ENCODE data around the gene LMF2. TPM values are rescaled to one million over a fixed set of nuclear protein-coding genes. Genes with fewer than 3 reads are reported as not detected.
A peak's percentile ranks its signal among the peaks of the same experiment; 100 is the strongest.

The LMF2 gene
- total and polyA plus RNA-seq, 2 of the 8 experiments (the other 6 are each of a cell fraction or from before 2014, with no cell fraction given), result 34.3 to 62.9 TPM

- Histone ChIP-seq H3K79me1 (ENCODE audit: low read depth, low read length) (peaks cover 3% of the 10 kb centered on the region; the same call in 1 of the 2 replicates), H4K5ac (ENCODE audit: insufficient read length, low read depth, low read length) (no peak overlapping the region), H3K36me3 (ENCODE audit: control insufficient read depth in 2 of 4, insufficient read depth in 4 of 4, low read length in 3 of 4) (peaks cover 0 to 15% (median 0%) of the 10 kb centered on the region in 4 experiments; a peak in 2 of 8 replicates), H2AK5ac (ENCODE audit: low read depth, low read length) (no peak overlapping the region), H3K79me2 (ENCODE audit: control insufficient read depth in 1 of 2, insufficient read depth in 2 of 2, low read length in 2 of 2) (peaks cover 0 to 3% of the 10 kb centered on the region in 2 experiments; a peak in 2 of 4 replicates), H2BK15ac (ENCODE audit: low read length) (no peak overlapping the region), H3K14ac (ENCODE audit: insufficient read length) (no peak overlapping the region), H3K9ac (replicated peaks in 1 of 4; ENCODE audit: extremely low read depth in 1 of 4, low read depth in 3 of 4, low read length in 3 of 4) (no peak overlapping the region), H3K27me3 (replicated peaks in 1 of 4; ENCODE audit: control insufficient read depth in 3 of 4, extremely low read depth in 1 of 4, insufficient read depth in 3 of 4, low read length in 3 of 4) (no peaks in the 10 kb centered on the region), H4K8ac (ENCODE audit: extremely low read depth, insufficient read depth, low read length) (no peak overlapping the region), H2BK120ac (replicated peaks; ENCODE audit: low read depth, low read length) (no peak overlapping the region), H4K91ac (replicated peaks; ENCODE audit: insufficient read length, low read length) (no peak overlapping the region), H3K4me1 (replicated peaks in 1 of 4; ENCODE audit: control insufficient read depth in 3 of 4, insufficient read depth in 4 of 4, low read length in 3 of 4) (peaks cover 1 to 8% (median 3%) of the 10 kb centered on the region in 4 experiments; a peak in 6 of 7 replicates), H3K27ac (ENCODE audit: low read depth, low read length) (no peak overlapping the region), H3K4ac (replicated peaks; ENCODE audit: insufficient read length, low read depth, low read length) (no peak overlapping the region), H2BK12ac (ENCODE audit: low read depth, low read length) (no peak overlapping the region), H3K4me2 (ENCODE audit: insufficient read depth in 1 of 2, low read depth in 2 of 2, low read length in 2 of 2) (no peak overlapping the region), H4K20me1 (replicated peaks in 1 of 2; ENCODE audit: control insufficient read depth in 1 of 2, insufficient read depth in 2 of 2, low read length in 2 of 2) (peaks cover 0 to 15% of the 10 kb centered on the region in 2 experiments), H2AFZ (ENCODE audit: low read length) (no peak overlapping the region), H3K18ac (ENCODE audit: extremely low read depth, low read length) (no peak overlapping the region), H3K23me2 (ENCODE audit: low read depth, low read length) (peaks cover 9% of the 10 kb centered on the region; the same call in 1 of the 2 replicates), H2BK5ac (ENCODE audit: low read depth, low read length) (no peak overlapping the region), H2BK20ac (ENCODE audit: low read length) (no peak overlapping the region), H3K56ac (replicated peaks; ENCODE audit: insufficient read length, low read depth, low read length) (no peak overlapping the region), H3K23ac (ENCODE audit: insufficient read length) (no peak overlapping the region), H3K4me3 (ENCODE audit: extremely low read depth in 1 of 4, insufficient read depth in 2 of 4, low read depth in 3 of 4, low read length in 4 of 4) (no peak overlapping the region), H3K9me3 (ENCODE audit: insufficient read depth in 2 of 2, low read depth in 1 of 2, low read length in 1 of 2) (no peaks in the 10 kb centered on the region)
- WGBS, 2 experiments (ENCODE audit: extremely low coverage in 1 of 2, insufficient coverage in 1 of 2, insufficient read length in 1 of 2, insufficient replicate concordance in 2 of 2, low coverage in 1 of 2, low lambda C conversion rate in 2 of 2, missing lambda C conversion rate in 1 of 2), result 90% methylated on average over 20 of the region's 26 CpGs; no CpG with 5 or more reads in 1 of the 2 experiments
- ChIA-PET POLR2A (ENCODE audit: partially characterized antibody) (interaction anchor here (0.6 to 3.4 kb wide), 3 partner anchors 12 to 25 kb away, joined by 3 to 21 read pairs (median 3); no protein-coding TSS in a partner anchor), CTCF (ENCODE audit: partially characterized antibody) (interaction anchor here (0.9 to 2.7 kb wide), 8 partner anchors 12 to 143 kb away, joined by 3 to 11 read pairs (median 3); partner anchors contain the start of gene MIOX)
- FAIRE-seq, result no peak
- peak in 1 of 2 experiments; percentile 65 for DNase-seq (ENCODE audit: low read depth in 1 of 2, low spot score in 2 of 2)
- TF ChIP-seq CTCF (IDR thresholded peaks at IDR 0.05; ENCODE audit: control extremely low read depth in 1 of 3, insufficient read depth in 1 of 3, low read depth in 1 of 3, low read length in 3 of 3), result peak; percentile 9 to 46 (median 15); a peak in 2 of 4 replicates
- no peak for TF ChIP-seq USF2 (IDR thresholded peaks at IDR 0.05; ENCODE audit: low read length)
Measured at GRCh38 chr22:50503475-50504145, 3.9 kb downstream of the LMF2 start.

Data from H1 (cell line).